Liver (tissue), 3 donors: Measurements from ENCODE around the gene HMG20A.

Source experiments
- CTCF ChIP-seq: fragments of 150-350 bp; IDR thresholded peaks from 2 replicates; pipeline ENCODE4 v1.5.1; 2017; ENCODE audit warnings: improper control_type of control experiment, low read depth, low read length; ENCODE audit not compliant: missing input control
- GABPA ChIP-seq, 2 donors: IDR thresholded peaks in 1 of 2; conservative IDR thresholded peaks in 1 of 2; 2 replicates each; pipeline ENCODE4 v1.6.1; 2016; ENCODE audit warnings: antibody characterized with exemption in 2 of 2, mild to moderate bottlenecking in 1 of 2, moderate library complexity in 1 of 2
- JUND ChIP-seq, 2 donors: IDR thresholded peaks; 2 replicates each; pipeline ENCODE4 v1.6.1; 2016; ENCODE audit warnings: antibody characterized with exemption in 2 of 2
- RAD21 ChIP-seq, 2 donors: IDR thresholded peaks; 2 replicates each; pipeline ENCODE4 v1.6.1; 2016; ENCODE audit warnings: antibody characterized with exemption in 2 of 2, mild to moderate bottlenecking in 2 of 2
- REST ChIP-seq: IDR thresholded peaks from 2 replicates; pipeline ENCODE4 v1.6.1; 2016; ENCODE audit warnings: antibody characterized with exemption, mild to moderate bottlenecking
- YY1 ChIP-seq: IDR thresholded peaks from 2 replicates; pipeline ENCODE4 v1.6.1; 2016; ENCODE audit warnings: antibody characterized with exemption, mild to moderate bottlenecking
- ZBTB33 ChIP-seq: IDR thresholded peaks from 2 replicates; pipeline ENCODE4 v1.6.1; 2016; ENCODE audit warnings: antibody characterized with exemption
- donor health status: healthy.
- donor health status: healthy.

- no peak for TF ChIP-seq JUND (IDR thresholded peaks at IDR 0.05)
- TF ChIP-seq CTCF = no peak
- TF ChIP-seq REST = no peak
- TF ChIP-seq RAD21 (IDR thresholded peaks at IDR 0.05) = no peak
- TF ChIP-seq GABPA (IDR thresholded peaks at IDR 0.05 in 1 of 2, conservative IDR thresholded peaks at IDR 0.05 in 1 of 2) = no peak
- no peak for TF ChIP-seq YY1
- TF ChIP-seq ZBTB33 = no peak
Measured at GRCh38 chr15:77411619-77411976, 9.1 kb upstream of the HMG20A start.
